ENCODE measurements around the gene PDGFD.

GRCh38 chr11:104001561-104002056 is 162.3 kb downstream of the PDGFD start:
- TF ChIP-seq CTCF (conservative IDR thresholded peaks at IDR 0.05 in 1 of 2, IDR thresholded peaks at IDR 0.05 in 1 of 2; ENCODE audit: extremely low read depth in 1 of 2, insufficient read depth in 1 of 2, low read depth in 1 of 2, low read length in 2 of 2) (no peak), EZH2 (IDR thresholded peaks at IDR 0.05; ENCODE audit: borderline replicate concordance, low read length) (no peak)
